ENCODE data around the gene GP1BB. TPM values are rescaled to one million over a fixed set of nuclear protein-coding genes. Genes with fewer than 3 reads are reported as not detected.
"Not testable (repeated sequence)": the region's sequence is repeated elsewhere in the genome, so short reads cannot be mapped to it uniquely, and the experiment has no call there.

Gene GP1BB
- polyA plus RNA-seq, 1 donor, result 18.3 TPM

DNA sequence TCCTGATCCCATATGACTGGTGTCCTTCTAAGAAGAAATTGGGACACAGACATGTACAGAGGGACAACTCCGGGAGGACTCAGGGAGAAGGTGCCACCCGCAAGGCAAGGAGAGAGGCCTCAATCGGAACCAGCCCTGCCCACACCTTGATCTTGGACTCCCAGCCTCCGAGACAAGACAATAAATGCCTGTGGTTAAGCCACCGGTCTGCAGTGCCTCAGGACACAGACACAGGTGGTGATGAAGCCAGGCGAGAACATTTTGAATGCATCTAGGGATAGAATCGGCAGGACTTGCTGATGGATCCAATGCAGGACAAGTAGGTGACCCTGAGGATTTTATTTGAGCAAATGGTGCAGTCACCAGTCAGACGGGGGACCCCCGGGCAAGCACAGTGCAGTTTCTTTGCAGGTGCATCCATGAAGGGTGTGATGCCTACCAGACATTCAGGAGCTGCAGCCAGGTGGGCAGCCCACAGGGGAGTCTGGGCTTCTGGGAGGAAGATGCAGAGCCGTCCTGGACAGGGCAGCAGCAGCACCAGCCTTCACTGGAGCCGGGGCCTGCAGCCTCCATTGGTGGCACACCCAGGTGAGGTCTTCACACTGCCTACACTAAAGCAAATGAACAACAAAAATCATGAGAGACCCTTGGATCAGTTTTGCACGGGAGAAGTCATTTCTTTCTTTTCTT, 29.2 kb upstream of the GP1BB start:
- DNase-seq (ENCODE audit: low read depth), result no peak

DNA sequence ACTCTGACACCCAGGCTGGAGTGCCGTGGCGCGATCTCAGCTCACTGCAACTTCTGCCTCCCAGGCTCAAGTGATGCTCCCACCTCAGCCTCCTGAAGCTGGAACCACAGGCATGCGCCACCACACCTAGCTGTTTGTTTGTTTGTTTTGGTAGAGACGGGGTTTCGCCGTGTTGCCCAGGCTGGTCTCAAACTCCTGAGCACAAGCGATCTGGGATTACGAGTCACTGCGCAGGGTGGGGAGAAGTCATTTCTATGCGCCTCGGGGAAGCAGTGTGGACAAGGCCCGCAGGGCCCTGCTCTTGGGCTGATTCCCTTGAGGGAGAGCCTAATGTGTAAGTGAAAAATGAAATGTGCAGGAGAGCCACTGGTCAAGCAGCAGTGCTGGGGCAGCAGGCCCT, 28.6 kb upstream of the GP1BB start:
- DNase-seq (ENCODE audit: low read depth), result no peak

DNA sequence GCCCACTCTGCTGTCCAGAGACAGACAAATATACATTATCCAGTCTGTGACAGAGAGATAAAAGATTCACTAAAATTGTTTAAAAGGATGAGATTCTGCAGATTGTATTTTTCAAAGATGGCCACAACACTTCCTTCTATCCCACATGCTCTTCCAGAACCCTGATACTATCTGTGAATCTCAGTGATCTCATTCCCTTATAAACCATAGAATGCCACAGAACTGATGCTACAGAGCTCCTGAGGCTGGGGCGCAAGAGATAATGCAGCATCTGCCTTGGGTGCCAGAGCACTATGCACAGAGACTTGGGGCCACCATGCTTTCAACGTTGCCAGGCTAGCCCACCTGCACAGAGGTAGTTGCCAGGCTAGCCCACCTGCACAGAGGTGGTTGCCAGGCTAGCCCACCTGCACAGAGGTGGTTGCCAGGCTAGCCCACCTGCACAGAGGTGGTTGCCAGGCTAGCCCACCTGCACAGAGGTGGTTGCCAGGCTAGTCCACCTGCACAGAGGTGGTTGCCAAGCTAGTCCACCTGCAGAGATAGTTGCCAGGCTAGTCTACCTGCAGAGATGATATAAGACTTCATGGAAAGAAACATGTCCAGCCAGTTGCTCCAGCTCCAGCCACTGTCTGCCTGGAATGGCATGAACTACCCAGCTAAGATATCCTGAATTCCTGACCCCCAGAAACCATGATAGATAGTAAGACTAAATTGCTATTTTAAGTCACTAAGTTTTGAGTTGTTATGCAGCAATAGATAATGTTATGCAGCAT, 26.6 kb upstream of the GP1BB start:
- no peak for DNase-seq (ENCODE audit: low read depth)

DNA sequence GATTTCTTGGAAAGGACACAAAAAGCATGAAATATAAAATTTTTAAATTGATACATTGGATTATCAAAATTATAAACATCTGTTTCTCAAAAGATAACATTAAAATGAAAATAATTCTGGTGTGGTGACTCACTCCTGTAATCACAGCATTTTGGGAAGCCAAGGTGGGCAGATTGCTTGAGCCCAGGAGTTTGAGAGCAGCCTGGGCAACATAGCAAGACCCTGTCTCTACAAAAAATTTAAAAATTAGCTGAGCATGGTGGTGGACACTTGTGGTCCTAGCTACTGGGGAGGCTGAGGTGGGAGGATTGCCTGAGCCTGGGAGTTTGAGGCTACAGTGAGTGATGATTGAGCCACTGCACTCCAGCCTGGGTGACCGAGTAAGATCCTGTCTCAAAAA, 25.5 kb upstream of the GP1BB start:
- not testable (repeated sequence) for DNase-seq (ENCODE audit: low read depth)

DNA sequence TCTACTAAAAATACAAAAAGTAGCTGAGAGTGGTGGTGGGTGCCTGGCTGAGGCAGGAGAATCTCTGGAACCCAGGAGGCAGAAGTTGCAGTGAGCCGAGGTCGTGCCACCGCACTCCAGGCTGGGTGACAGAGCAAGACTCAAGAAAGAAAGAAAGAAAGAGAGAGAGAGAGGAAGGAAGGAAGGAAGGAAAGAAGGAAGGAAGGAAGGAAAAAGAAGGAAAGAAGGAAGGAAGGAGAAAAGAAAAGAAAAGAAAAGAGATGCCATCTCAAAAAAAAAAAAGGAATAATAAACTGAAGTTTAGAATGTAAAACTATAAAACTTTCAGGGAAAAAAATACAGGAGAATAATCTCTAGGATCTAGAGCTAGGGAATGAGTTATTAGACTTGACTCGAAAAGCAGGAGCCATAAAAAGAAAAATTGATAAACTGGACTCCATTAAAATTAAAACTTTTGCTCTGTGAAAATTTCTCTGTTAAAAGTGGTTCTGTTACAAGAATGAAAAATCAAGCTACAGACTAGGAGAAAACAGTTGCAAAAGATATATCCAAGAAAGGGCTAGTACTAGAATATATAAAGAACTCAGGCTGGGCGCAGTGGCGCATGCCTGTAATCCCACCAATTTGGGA, 22.4 kb upstream of the GP1BB start:
- no peak for DNase-seq (ENCODE audit: low read depth)

DNA sequence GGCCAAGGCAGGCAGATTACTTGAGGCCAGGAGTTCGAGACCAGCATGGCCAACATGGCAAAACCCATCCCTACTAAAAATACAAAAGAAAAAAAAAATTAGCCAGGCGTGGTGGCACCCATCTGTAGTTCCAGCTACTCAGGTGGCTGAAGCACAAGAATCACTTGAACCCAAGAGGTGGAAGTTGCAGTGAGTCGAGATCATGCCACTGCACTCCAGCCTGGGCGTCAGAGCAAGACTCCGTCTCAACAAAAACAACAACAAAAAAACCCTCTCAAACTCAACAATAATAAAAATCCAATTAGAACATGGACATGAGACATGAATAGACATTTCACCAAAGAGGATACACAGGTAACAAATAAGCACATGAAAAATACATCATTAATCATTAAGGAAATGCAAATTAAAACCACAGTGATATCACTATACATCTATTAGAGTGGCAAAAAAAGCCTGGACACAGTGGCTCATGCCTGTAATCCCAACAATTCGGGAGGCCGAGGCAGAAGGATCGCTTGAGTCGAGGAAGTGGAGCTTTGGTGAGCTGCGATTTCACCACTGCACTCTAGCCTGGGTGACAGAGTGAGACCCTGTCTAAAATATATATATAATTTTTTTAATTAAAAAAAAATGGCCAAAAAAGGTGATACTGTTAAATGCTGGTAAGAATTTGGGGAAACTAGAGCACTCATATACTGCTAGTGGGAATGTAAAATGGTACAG, 21.8 kb upstream of the GP1BB start:
- no peak for DNase-seq (ENCODE audit: low read depth)

DNA sequence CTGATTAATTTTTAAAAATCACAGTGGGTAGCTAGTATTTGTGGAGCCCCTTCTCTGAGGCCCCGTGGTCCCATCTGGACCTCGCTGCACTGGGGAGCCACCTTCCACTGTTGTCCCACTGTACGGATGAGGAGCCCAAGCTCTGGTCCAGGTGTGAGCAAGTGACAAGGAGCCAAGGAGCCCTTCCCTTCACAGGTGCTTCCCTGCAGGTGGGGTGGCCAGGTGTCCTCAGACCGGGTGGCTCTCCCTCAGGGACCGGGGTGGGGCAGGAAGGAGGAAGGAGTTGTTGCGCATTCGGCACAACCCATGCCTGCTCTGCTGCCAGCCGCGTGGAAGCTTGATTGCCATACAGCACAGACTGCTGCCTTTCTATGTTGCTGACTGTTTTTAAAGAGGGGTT, 19.5 kb upstream of the GP1BB start:
- DNase-seq (ENCODE audit: low read depth), result no peak

DNA sequence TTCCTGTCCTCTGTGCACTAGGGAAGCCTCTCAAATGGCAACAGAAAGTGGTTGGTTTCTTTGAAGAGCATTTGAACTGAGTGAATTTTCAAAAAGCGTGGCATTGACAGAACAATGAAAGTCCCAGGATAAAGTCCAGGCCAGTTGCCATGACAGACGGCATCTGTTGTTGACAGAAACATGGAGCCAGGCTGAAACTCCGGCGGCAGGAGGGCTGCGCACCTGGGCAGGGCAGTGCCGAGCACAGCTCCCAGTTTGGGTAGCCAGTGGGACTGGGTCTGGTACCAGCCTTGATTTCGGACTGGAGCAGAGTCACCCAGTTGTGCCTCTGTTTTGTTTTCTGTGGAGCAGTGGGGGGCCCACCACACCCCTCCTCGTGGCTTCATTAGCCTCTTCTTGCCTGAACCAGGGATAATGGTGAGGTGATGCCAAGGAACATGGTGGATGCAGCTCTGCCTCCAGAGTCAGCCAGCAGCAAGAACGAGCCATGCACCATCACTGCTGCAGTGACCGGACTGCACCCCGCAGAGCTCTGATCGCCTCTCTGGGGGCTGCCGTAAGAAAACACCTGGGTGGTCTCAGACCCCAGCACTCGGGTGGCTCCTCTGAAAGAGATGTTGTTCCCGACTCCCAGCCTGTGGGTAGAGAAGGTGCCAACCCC, 18.9 kb upstream of the GP1BB start:
- DNase-seq (ENCODE audit: low read depth), result no peak

DNA sequence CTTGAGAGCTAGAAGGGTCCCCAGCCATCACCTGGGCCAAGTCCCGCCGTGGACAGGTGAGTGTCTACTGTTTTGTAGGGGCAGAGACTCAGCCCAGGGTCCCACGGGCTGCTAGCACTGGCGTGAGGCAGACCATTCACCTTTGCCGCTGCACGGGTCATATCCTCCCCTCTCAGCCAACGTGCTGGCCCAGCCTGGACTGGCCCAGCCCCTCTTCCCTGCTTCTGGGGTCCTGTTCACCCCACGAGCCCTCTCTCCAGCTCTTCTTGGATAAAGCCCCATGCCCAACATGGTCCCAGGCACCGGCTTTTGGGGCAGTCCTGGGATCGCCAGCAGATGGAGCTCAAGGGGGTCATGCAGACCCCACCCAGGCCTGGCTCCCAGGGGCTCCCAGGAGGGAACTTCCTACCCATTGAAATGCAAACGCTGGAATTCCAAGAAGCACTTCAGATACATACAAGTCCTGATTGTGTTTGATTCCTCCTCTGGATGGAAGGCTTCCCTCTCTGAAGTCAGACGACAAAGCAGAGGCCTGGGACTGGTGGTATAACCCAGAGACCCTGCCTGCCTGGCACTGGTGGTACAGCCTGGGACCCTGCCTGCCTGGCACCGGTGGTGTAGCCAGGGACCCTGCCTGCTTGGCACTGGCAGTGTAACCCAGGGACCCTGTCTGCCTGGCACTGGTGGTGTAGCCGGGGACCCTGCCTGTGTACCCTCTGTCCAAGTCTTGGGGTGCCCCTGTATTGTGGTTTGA, 18.0 kb upstream of the GP1BB start:
- no peak for DNase-seq (ENCODE audit: low read depth)

DNA sequence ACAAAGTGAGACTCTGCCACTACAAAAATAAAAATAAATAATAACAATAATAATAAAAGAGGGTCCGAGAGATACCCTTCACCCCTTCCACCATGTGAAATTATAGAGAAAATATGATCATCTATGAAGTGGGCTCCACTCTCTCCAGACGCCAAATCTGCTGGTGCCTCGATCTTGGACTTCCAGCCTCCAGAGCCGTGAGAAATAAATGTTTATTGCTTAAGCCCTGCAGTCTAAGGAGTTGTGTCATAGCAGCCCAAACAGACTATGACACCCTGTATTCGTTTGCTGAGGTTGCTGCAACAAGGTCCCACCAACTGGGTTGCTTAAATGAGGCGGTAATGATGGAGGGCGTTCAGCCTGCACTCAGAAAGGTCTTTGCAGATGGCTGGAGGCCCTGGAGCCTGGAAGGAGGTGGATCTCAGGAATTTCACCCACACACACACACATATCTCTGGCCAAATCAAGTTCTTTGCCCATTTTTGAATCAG, 16.6 kb upstream of the GP1BB start:
- no peak for DNase-seq (ENCODE audit: low read depth)

DNA sequence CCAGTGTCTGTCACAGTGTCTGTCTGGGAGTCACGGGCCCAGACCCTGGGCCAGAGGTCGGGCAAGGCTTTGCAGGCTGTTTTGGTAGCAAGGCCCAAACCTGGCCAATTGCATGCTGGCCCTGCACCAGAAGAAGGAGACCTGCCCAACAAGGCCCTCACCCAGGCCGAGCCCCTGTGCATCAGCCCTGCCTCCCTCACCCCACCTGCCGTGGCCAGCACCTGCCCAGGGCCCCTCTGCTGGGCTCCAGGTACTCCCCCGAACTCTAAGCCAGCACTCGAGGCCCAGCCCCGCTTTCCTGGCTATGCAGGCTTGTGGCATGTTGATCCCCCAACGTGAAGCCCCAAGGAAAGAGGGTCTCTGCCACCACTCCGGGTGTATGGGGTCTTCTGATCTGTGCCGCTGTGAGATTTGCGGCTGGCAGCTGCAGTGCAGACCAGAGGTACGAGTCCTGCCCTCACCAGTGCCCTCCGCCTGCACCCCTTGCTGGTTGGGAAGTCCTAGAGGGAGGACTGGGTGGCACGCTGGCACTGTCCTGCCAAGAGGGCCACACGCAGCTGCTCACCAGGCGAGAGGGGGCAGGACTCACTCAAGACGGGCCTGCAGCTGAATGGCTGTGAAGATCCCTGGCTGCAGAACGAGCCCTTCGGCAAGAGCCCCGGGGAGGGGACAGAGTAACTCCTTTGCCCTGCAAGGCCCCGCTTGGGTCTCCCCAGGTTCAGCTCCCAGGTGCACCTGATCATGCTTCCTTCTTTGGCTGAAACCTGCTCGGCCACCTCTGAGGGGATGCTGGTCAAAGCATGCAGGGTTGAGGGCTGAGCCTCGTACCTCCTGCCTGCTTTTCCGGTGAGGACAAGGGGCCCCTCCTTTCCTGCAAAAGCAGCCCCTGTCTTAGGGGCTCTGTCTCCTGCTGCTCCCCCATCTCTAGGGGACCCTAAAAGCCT, 15.7 kb upstream of the GP1BB start:
- no peak for DNase-seq (ENCODE audit: low read depth)

DNA sequence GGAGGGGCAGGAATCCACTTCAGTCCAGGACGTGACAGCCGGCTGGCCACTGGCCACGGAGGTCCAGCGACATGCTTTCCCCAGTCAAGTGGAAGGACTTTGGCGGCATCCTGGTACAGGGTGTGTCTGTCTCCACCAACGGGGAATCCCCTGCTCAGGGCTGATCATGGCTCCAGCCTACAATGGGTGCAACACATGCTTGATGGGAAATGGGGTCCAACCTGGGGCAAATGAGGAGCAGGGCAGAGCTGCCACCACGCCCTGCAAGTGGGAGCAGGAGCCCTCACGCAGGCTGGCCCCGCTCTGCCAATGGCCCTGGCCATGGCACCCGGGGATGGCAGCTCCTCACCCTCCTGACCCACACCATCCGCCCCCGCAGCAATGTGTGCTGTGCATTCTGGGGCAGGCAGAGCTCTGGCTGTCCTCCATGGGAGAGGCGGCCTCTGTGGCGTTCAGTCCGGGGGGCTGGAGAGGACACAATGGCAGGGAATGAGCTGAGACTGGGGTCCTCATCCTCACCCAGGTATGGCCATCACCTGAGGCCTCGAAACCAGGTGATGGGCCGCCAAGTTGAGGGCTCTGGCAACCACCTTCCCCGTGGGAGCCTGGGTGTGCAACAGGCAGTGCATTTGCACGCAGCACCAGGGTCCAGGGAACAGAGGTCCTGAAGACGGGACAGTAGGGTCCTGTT, 14.9 kb upstream of the GP1BB start:
- DNase-seq (ENCODE audit: low read depth), result no peak

DNA sequence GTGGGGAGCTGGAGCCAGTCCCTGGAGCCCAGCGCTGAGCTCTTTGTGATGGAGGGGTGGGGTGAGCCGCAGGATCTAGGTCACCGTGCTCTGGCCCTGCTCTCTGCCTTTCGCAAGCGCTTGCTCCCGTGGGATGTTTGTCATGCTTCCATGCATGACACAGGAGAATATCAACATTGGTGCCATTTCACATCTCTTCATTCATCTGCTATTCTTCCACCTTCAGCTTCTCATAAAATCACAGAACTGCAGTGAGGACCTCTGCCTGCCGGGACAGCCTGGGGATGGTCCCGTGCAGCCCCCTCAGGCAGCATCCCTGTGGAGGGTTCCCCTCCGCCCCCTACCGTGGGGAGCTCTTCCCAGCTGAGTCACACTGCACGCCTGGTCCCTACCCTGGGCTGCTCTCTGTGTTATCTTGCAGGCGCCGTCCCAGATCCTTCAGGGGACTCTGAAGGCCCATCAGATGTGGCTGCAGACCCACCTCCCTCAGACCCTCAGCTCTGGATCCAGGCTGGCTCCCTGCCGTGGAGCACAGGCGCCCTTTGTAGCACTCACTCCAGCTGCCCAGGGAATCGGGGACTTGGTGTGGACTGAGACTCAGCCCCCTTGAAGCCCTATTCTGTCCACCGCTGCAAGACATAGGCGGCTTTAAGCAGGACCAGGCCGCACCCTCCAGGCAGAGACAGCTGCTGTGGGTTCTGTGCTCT, 14.1 kb upstream of the GP1BB start:
- DNase-seq (ENCODE audit: low read depth), result no peak

DNA sequence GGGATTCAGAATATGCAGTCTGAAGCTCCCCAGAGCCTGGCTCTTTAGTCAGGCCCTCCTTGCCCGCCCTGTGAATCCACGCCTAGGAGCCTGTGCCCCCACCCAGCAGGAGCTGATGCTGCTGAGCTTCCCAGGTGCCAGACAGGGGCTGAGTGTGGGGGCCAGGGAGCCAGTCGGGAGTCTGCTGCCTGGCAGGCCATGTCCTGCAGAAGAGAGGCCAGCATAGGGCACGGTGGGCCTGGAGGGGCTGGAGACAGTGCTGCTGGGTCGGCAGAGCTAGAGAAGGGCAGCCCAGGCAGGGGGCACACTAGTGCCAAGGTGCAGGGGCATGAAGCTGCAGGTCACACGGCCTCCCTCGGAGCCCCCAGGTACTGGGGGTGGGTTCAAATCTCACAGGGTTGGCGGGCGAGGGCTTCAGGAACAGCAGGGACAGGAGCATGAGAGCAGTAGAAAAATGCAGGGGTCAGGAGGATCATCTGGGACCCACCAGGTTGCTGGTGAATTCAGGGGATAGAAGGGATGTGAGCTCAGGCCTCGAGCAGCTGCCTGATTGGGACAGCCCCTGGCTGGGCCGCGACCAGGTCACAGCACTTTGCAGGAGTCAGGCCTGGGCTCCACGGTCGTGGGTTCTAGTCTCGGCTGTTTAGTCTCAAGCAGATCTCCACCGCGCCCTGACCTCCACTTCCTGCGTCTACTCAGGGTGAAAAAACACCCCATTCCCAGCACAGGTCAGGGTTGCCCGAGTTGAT, 13.1 kb upstream of the GP1BB start:
- DNase-seq (ENCODE audit: low read depth), result no peak

DNA sequence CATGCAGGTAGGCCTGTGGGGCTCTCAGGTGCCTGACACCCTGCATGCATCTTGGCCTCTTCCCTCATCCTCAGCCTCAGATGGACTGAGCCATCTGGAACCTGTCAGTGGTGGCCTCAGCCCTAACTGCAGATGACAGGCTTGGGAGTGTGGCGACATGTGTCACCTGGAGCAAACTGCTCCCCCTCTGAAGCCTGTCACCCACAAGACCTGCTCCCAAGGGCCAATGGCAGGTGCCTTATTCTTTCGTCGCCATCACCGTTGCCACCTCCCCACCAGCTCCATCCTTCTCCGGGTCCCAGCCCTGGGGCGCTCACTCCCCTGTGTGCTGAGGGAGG, 12.6 kb upstream of the GP1BB start:
- DNase-seq (ENCODE audit: low read depth), result no peak

DNA sequence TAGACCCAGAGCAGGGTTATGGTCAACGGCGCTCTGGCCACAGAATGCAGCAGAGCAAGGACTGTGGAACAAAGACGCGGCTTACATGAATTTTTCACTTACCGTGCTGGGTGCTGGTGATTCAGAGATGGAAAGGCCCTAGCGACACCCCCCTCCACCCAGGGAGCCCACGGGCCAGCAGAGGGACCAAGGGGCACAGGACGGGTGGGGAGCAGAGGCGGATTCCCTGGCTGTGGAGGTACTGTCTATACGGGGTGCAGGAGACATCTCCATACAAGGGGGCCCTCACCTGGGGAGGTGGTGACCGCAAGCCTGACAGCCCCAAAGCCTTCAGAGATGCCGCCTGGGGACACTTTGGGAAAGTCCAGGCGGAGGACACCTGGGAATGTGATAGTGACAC, 10.1 kb upstream of the GP1BB start:
- DNase-seq (ENCODE audit: low read depth), result no peak

DNA sequence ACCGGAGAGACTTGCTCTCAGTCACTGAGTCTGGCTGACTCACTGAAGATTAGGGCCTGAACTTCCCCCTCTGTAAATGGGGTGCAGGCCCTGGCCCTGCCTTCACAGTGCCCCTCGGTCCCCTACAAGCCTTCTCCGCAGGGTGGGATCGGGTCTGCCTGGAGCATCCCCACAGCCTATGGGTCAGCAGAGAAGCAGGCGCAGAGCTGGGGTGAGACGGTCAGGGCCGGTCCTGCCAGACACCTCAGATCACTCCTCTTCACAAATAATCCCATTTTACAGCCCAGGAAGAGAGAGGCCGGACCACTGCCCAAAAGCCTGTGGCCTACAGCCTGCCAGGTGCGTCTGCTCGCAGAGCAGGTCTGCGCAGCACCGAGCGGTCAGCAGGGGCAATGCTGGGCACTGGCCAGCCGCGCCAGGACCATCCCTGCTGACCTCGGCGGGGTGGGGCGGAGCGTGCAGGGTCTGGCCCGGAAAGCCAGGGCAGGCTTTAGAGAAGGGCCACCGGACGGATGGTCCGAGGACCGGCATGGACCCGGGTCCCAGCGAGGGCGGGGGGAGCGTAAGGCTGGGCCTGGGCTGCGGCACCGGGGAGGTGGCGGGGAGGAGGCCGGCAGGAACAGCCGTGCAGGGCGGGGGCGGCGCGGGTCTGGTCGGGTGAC, 9.6 kb upstream of the GP1BB start:
- no peak for DNase-seq (ENCODE audit: low read depth)
